DMS 273 (cell line): ENCODE data around the gene PLA2G7.
"Not testable (repeated sequence)": the region's sequence is repeated elsewhere in the genome, so short reads cannot be mapped to it uniquely, and the experiment has no call there.

Source experiments
- DNase-seq: peaks from one replicate; lab custom pipeline; 2025; ENCODE audit not compliant: unreplicated experiment; lab: John Stamatoyannopoulos, UW

The PLA2G7 gene

DNA sequence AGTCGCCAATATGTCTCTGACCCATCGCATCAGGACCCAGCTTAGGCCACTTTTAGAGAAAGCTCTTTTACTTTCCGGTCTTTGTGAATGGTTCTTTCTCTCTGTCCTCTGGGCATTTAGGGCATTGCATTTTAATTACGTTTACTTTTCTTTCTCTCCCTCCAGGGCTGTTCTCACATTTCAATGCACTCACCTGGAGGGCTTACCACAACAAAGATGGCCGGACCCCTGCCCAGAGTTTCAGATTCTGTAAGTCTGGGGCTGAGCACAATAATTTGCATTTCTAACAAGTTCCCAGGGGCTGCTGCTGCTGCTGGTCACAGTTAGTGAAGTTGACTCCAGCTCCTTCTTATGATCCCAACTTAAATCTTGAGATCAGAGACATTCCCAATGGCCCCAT, 14.6 kb upstream of the PLA2G7 start:
- DNase-seq = no peak

DNA sequence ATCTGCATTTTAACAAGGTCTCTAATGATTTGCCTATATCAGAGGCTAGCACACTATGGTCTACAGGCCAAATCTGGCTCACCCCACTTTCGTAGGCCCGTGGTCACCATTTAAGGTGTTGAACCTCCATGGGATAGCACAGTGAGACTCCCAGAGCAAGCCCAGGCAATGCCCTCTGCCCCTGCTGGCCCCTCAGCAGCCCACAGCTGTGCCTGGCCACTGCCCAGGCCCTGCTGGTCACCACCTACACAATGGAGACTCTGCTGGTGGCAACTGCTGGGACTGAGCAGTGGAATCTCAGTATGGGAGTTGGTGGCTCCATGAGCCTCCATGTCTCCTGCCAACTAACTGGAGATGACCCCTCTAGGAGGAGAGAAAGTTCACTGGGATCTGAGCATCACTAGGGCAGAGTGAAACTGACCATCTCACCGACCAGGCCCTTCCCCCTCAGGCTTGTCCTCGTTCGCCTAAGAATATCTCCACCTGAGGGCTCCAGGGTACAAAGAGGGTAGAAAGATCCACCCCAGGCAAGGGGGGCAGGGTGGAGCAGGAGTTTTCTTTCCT, 13.8 kb upstream of the PLA2G7 start:
- DNase-seq = no peak

DNA sequence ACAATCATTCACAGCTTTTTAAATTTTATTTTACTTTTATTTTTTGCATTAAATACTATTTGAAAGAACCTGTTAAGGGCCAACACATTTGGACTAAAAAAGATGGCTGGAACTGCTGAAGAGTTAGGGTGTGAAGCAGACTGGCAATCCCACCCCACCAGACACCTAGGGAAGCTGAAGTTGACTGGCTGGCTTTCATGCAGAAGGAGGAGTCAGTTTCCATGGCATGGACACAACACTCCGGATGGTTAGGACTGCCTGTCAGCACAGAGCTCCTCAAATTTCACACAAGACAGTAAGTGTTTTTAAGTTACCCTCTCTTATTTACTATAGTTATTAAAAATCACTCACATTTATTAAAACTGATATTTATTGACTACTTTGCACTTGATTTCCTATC, 11.5 kb upstream of the PLA2G7 start, which contains the start of gene ANKRD66:
Gene ANKRD66, plus strand, starts transcription at position 238 of the 400 bp plus-strand sequence. CDS start 5,016 bp downstream, outside the sequence.
- peak; percentile 13 for DNase-seq

DNA sequence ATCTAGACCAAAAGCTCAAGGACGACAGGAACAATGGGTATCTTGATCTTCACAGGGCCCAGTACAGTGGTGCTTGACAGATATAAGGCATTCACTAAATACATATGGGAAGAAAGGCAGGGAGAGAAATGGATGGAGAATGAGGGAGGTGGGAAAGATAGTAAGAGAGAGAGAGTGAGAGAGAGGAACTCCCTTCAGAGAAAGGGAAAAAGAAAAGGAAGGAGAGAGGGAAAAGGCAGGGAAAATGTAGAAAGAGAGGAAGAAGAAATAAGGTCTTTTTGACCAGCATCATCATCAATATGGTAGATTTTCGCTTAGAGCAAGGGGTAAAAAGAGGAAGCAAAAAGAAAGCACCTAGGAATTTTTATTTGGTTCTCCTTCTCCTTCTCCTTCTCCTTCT, 10.8 kb upstream of the PLA2G7 start:
- no peak for DNase-seq

DNA sequence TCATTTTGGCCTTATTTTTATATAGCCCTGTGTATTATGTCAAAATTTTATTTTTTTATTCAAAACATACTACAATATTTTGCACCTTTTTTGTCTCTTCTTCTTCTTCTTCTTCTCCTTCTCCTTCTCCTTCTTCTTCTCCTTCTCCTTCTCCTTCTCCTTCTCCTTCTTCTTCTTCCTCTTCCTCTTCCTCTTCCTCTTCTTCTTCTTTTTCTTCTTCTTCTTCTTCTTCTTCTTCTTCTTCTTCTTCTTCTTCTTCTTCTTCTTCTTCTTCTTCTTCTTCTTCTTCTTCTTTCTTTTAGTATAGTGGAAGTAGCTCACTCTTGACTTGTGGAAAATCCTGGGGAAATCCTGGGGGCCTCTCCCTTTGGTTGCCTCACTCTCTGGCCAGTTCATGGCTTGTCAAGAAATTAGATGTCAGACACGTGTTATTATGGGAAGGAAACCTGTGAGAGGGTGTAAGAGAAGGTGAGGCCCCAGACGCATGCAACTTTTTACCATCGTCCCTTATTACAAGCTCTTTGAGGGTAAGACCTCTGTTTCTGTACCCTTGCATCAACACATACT, 9.1 kb upstream of the PLA2G7 start:
- DNase-seq = not testable (repeated sequence)

DNA sequence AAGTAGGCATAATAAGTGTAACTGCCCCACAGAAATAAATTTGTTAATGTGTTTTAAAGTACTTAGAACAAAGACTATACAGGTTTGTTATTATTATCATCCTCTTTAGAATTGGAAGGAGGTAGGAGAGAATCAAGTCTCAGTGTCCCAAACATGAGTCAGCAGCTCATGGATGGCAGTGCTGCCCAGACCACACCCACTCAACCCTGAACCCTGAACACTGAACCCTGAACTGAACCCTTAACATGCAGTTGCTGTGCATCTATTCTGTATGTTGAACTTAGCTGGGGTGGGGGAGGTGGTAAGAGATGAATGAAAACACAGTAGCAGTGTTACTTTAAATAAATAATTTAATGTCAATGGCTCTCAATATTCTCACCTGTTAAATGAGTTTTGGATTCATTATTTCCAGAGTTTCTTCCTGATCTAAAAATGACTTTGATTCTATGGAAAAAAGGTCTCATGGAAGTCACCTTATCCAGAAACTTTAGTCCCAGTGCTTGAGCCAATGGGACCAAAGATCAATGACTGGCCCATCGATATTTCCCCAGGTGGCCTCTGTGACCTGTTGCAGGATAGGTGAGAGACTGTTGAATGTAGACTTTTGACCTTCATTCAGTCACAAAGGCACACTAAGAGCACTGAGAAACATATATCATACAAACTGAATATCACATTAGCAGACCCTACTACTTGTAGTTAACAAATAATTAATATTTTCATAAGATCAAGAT, 8.4 kb upstream of the PLA2G7 start:
- DNase-seq = no peak

DNA sequence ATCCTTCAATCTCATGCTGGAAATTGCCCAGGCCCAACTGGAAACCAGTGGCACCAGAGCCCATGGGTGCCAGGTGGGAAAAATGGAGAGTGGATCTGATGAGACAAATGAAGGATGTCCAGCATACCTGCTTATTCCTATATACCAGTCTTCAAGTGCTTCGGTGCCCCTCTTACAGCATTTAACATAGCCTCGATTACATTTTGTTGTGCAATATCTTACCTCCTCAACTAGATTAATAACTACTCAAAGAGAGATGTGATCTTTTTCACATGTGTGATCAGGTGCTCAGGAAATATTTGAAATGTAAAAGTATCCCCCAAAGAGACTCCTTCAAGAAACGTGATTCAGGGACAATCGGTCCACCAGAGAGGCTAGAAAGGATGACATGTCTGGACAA, 6.7 kb upstream of the PLA2G7 start:
- no peak for DNase-seq

DNA sequence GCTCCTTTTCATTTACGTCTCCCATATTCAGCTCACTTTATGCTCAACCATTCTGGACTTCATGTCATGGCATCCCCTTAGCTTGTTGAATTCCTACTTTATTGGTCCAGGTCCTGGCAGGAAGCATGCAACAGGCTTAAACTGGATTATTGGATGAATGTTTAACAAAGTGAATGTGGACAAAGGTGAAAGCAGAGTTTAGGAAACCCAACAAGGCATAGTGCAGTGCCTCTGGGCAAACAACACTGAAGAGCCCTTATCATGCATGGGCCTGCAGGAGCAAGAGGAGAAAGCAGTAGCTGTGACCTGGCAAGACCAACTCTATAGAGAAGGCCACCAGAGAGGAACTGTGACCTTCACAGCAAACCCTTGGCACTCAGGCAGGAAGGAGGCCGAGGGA, 6.3 kb upstream of the PLA2G7 start:
- DNase-seq = no peak

DNA sequence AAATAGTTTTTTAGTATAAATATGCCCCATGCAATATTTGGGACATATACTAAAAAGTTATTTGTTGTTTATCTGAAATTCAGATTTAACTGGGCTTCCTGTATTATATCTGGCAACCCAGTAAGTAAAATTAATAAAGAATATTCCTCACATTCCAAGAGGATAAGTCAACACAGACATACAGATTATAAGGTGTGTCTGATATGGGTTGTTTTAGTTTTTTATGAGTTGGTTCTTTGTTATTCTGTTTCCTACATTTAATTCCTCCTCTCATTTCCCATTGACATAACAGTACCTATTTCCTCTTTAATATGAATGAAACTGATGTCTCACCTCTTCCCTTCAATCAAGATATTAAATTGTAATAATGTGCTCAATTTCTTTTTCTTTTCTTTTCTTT, 1.7 kb upstream of the PLA2G7 start:
- DNase-seq = no peak

DNA sequence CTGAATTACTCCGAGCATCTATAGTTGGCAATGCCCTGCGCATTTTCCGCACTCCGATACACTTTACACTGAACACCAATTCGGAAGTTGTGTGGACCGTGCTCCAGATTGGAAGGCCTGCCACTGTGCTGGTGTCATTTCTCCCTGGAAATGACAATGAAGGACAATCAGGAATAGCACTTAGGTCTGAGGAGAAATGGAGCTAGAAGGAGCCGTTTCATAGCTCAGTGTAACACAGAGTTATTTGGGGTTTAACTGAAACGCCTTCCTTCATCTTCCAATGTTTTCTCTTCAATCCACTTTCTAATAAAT, 501 bp upstream of the PLA2G7 start:
- DNase-seq = no peak

DNA sequence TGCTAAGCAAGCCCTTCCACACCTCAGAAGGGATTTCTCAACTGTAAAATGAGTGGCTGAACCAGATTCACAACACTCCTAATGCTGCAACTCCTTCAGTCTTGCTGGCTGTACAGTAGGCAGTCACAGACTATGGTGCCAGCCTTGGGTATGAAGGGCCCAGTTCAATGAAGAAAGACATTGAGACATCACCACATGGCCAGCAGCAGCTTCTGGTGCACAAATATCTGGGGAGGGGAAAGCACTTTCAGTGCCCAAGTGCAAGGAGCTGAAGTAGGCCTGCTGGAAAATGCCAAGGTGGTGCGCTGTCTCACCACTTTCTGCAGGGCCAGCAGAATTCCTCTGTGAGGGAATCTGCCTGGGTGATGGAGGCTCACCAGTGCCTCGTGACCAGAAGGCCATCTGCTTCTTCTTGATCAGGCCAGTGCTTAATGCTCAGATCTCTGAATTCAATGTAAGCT, 1.8 kb downstream of the PLA2G7 start:
- peak; percentile 15 for DNase-seq

DNA sequence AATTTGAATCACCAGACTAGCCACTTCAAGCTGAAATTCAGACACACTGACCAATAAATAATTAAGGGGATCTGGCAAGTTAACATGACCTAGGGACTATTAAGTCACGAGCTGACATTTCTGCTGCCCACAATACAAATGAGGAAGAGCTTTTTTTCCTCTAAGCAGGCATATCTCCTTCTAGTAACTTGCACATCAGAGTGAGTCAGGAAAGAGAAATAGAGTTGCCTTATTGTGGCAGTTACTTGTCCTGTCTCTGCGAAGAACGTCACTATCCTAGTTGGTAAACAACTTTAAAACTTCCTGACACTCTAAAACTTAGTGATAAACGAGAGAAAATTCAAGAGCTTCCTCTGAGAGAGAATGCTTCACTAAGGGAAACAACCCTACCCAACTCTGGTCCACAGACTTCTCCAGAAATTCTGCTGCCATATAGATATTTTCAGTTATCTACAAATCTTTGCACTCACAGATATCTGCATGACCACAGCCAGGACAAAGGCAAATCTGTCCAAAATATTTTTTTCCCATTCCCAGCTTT, 4.2 kb downstream of the PLA2G7 start:
- no peak for DNase-seq

DNA sequence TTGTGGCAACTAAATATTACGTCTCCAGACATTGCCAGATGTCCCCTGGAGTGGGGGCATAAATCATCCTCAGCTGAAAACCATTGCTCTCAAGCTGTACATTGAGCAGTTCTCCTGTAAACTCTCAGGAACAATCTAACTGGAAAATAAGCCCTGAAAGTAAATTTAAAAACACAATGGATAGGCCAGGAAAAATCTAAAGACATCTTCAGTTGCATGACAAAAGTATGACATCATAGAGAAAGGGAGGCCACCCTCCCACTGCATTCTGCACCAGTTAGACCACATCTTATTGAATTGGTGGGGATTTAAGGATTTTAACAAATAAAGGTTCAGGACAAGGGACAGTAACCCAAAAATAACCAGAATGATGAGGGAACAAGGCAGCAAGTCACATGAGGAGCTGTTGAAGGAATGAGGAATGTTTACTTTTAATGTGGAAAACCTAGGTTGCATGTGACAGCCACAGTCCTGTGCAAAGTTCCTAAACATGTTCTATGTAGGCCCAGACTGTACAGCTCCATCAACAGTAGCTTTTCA, 5.3 kb downstream of the PLA2G7 start:
- no peak for DNase-seq

DNA sequence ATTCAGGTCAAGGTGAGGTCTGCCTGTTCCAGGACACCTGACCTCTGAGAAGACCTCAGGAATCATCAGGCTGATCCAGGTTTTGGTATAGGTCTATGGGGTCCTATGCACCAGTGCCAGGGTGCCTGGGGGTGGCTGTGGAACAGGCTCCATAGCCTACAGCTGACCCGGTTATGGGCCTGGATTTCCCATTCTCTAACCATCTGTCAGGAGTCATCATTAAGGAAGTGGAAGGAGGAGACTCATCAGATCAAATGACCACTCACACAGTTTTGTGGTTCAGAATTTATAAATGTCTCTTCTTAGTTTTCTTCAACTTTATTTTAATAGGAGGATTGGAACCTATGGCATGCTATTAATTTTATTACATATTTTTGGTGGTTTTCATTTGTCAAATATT, 14.8 kb downstream of the PLA2G7 start:
- DNase-seq = no peak

DNA sequence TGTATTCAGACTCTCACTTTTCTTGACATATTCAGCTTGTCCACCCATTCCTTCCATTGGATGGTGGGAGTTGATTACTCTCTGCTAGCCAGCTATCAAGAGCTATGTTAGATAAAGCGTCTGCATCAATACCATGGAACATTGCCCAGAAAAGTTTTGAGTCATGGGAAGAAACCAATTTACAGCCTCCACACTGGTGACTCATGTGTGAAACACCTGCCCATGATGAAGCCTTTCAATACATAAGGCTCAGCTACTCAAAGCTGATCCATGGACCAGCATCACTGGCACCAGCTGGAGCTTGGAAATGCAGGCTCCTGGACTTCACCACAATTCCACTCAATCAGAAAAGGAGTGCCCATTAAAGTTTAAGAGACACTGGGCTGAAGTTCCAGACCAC, 16.1 kb downstream of the PLA2G7 start:
- no peak for DNase-seq

DNA sequence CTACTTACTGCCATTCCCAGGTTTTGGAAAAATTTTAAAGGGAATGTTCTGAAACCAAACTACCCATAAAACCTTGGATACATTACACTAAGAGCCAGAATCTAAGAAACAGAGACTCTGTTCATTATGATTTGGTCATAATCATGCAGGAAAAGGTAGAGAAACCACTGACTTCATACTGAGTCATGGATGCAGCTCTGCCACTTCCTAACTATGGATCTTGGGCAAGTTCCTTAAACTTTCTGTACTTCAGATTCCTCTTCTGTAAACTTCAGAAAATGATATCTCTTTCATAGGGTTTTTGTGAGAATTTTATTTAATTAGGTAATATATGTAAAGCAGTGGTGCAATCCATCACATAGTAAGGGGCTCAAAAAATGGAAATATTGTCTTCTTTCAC, 20.0 kb downstream of the PLA2G7 start:
- DNase-seq = no peak

DNA sequence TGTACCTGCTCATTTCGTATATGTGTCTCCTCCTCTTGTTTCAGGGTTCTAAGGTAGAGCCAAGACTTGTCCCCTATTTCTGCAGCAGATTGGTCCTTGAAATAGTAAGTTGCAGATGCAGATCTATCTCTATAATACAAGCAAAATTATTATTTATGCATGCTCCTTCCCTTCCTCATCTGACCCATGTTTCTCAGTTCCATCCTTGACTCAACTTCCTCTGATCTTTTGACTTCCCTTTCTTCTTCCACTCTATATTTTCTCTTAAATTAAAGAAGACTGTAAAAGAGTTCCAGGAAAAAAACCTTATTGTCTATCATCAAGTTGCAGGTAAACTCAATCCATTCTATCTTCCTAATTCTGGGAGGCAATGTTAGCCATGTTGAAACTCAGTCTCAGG, 23.7 kb downstream of the PLA2G7 start:
- DNase-seq = no peak

DNA sequence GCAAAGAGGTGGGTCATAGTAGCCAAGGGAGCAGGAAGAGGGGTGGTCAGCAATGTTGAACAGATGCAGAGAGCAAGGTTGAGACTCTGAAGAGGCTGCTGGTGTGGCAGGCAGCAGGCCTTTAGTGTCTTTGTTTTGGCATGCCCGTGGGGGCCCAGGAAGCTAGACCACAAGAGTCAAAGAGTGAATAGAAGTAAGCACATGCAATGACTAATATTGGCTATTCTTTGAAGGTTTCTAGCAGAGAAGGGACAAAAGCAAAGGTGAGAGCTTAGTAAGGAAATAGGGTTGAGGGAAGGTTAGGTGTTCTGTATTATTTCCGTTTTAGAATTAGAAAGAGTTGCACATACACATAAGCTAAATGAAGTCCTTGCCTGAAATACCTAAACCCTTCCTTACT, 28.7 kb downstream of the PLA2G7 start:
- no peak for DNase-seq

DNA sequence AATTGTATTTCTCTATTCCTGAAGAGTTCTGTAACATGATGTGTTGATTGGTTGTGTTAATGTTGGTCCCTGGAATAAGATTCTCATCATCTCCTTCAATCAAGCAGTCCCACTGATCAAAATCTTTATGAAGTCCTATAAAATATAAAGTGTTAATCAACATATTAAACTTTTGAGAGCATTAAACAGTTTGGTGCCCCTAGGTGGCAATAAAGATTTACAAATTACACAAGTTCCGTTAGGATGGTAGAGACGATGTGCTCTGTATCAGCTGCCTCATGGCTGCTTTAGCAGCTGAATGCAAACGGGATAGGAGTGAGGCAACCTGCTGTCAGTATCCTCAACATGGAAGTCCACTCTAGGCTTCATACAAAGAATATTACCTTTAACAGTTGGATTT, 30.6 kb downstream of the PLA2G7 start:
- DNase-seq = peak; percentile 76

DNA sequence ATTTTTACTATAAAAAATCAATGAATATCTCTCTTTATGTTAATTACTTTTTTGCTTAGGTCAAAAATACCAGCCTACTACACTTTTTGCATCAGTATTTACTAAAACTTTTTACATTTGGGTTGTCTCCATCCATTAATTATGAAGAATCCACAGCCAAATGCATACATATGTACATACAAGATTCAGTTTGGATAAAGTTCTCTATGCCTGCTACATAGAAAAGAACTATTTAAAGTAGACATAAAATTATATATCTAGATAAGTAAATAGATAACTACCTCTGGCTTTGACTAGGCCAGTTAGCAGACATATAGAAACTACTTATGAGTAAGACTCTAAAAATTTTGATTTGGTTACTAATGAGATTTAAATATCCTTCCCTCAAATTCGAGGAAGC, 35.2 kb downstream of the PLA2G7 start:
- no peak for DNase-seq

DNA sequence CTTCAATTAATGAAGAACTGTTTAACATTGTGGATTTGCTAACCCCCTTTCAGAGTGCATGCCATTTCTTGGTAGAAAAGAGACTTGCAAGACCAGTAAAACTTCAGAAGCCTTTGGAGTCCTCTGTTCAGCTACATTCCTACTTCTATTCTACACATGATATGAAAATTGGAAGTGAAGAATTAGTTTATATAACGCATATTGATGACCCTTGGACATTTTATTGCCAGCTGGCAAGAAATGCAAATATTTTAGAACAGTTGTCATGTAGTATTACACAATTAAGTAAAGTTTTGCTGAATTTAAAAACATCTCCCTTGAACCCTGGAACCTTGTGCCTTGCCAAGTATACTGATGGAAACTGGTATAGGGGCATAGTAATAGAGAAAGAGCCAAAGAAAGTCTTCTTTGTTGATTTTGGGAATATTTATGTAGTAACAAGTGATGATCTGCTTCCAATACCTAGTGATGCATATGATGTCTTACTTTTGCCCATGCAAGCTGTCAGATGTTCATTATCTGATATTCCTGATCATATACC, 44.2 kb downstream of the PLA2G7 start:
- no peak for DNase-seq
